GM19467 (cell line): ENCODE results near the gene CNEP1R1.

Source experiments
- ATAC-seq: cut with Tn5 transposase; IDR thresholded peaks from one replicate; pipeline ENCODE4 v1.9.1; 2021; ENCODE audit warnings: mild to moderate bottlenecking, moderate library complexity; ENCODE audit not compliant: unreplicated experiment

The CNEP1R1 gene

GRCh38 chr16:50059669-50060068 is 34.6 kb downstream of the CNEP1R1 start:
- ATAC-seq, result no peak

- no peak for ATAC-seq
These were observed 36.3 kb downstream of the CNEP1R1 start for GRCh38 chr16:50061326-50061725.

GRCh38 chr16:50065241-50065623 is 40.2 kb downstream of the CNEP1R1 start:
- ATAC-seq, result no peak

GRCh38 chr16:50065624-50066481 is 40.8 kb downstream of the CNEP1R1 start, which contains the start of gene HEATR3:
HEATR3 (plus strand) TSS chr16:50065970; CDS start chr16:50066132, 162 bp downstream.
- ATAC-seq, result peak; percentile 71

GRCh38 chr16:50066482-50067289 is 41.7 kb downstream of the CNEP1R1 start:
- ATAC-seq, result no peak

- ATAC-seq, result no peak
These were observed 42.3 kb downstream of the CNEP1R1 start for GRCh38 chr16:50067290-50067853.

GRCh38 chr16:50068550-50068949 is 43.5 kb downstream of the CNEP1R1 start:
- ATAC-seq, result no peak

- ATAC-seq, result no peak
These were observed 44.0 kb downstream of the CNEP1R1 start for GRCh38 chr16:50069060-50069459.

GRCh38 chr16:50071075-50071671 is 46.1 kb downstream of the CNEP1R1 start:
- ATAC-seq, result no peak

GRCh38 chr16:50072730-50073129 is 47.7 kb downstream of the CNEP1R1 start:
- no peak for ATAC-seq

GRCh38 chr16:50079397-50080140 is 54.5 kb downstream of the CNEP1R1 start:
- ATAC-seq, result no peak

GRCh38 chr16:50081428-50082018 is 56.5 kb downstream of the CNEP1R1 start:
- ATAC-seq, result no peak

GRCh38 chr16:50083996-50084395 is 59.0 kb downstream of the CNEP1R1 start:
- ATAC-seq, result no peak

GRCh38 chr16:50086176-50086575 is 61.2 kb downstream of the CNEP1R1 start:
- no peak for ATAC-seq
